HG02885 (cell line): ENCODE results near the gene SHANK1.

Experiments
- ATAC-seq: cut with Tn5 transposase; IDR thresholded peaks from one replicate; pipeline ENCODE4 v1.9.1; 2021; ENCODE audit warnings: mild to moderate bottlenecking; ENCODE audit not compliant: unreplicated experiment, poor library complexity

SHANK1 gene

DNA sequence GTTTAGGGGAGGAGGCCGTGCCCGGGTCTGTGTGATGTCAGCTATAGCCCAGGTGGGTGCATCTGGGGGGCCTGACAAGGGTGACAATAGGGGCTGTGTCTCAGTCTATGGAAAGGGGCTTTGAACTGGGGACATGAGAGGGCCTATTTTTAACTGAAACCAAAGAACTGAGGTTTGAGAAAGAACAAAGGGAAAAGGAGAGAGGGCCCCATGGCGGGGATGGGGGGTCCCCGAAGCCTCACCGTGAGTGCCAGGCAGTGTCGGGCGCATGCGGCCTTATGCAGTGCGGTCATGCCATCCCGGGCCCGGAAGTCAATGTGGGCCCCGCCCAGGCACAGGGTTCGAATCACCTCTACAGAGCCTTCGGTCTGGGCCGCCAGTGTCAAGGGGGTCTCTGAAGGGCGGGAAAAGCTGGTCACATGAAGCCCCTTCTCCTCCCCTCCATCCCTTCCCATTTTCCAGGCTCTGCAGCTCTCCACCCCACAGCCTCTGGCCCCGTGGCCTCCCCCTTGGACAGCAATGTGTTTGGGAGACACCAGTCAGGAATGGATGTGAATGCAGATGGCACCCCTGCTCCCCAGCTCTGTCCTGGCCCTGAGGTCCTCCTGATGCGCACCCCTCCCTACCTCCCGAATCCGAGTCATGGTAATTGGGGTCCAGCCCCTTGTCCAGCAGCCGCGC is 5.9 kb downstream of the SHANK1 start:
- no peak for ATAC-seq

GRCh38 chr19:50712833-50713232 is 6.8 kb downstream of the SHANK1 start:
- no peak for ATAC-seq

DNA sequence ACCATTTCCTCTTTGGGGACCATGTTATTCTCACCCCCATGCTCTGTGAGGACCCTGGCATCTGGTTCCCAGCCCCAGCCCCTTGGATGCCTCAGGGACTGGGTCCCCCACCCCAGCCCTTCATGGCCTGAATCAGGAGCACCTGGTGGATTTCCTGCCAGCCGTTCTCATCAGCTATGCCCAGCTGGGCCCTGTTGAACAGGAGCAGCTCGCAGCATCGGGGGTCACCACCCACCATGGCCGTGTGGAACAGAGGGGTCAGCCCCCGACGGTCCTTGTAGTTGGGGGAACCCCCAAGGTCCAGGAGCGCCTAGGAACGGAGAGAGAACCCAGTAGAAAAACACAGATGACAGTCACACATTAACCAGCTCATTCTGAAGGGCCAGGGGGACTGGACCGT is 7.8 kb downstream of the SHANK1 start:
- ATAC-seq: no peak

DNA sequence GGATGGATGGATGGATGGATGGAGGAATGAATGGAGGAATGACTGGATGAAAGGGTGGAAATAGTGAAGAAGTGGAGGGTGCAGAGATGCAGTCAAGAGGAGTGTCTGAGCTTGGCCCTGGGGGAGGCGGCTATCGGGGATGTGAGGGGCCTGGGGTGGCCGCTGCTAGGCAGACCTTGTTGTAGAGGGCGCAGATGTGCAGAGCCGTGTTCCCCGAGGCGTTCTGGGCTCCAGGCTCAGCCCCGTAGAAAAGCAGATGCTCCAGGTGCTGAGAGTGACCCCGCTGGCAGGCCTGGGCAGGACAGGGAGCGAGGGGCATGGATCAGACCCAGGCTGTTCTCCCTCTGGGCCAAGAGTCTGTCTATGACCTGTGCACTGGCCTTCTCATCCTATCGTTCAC is 8.4 kb downstream of the SHANK1 start:
- no peak for ATAC-seq

DNA sequence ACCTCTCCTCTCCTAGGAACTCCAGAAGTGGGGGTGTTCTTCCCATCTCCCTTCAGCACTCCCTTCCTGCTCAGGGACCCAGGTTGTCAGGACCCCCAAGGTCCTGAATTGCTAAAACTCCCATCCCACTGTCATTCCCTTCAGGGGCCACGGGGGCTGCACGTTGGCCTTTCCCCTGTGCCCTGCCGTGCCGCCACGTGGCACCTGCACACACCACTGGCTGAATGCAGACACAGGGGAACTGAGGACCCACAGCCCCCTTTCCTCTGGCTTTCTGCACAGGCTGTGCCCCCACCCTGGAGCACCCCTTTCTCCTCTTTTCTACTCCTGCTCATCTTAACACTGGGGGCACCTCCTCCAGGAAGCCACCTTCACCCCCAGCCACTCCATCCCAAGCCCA is 9.0 kb downstream of the SHANK1 start:
- ATAC-seq: no peak

DNA sequence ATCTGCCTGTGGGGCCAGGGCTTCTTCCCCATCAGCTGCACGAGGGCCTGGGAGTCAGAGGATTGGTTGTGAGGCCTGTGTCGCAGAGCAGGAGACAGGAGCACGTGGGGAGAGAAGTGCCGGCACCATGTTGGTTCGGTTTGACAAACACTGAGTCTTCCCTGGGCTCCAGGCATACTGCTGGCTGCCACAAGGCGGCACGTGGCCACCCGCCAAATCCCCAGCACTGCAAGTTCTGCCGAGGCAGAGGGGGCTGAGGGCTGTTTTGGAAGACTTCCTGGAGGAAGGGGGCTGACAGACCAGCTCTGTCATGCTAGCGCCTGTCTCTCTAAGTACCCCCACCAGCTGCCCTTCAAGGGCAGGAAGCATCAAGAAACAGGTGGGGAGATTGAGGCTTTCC is 9.5 kb downstream of the SHANK1 start:
- no peak for ATAC-seq

GRCh38 chr19:50708179-50708879 is 11.3 kb downstream of the SHANK1 start:
- no peak for ATAC-seq

- no peak for ATAC-seq
Observed at GRCh38 chr19:50706387-50706786, 13.2 kb downstream of the SHANK1 start.

- ATAC-seq: no peak
Observed at GRCh38 chr19:50705422-50706019, 14.1 kb downstream of the SHANK1 start.

- no peak for ATAC-seq
Observed at GRCh38 chr19:50703915-50704796, 15.4 kb downstream of the SHANK1 start.

DNA sequence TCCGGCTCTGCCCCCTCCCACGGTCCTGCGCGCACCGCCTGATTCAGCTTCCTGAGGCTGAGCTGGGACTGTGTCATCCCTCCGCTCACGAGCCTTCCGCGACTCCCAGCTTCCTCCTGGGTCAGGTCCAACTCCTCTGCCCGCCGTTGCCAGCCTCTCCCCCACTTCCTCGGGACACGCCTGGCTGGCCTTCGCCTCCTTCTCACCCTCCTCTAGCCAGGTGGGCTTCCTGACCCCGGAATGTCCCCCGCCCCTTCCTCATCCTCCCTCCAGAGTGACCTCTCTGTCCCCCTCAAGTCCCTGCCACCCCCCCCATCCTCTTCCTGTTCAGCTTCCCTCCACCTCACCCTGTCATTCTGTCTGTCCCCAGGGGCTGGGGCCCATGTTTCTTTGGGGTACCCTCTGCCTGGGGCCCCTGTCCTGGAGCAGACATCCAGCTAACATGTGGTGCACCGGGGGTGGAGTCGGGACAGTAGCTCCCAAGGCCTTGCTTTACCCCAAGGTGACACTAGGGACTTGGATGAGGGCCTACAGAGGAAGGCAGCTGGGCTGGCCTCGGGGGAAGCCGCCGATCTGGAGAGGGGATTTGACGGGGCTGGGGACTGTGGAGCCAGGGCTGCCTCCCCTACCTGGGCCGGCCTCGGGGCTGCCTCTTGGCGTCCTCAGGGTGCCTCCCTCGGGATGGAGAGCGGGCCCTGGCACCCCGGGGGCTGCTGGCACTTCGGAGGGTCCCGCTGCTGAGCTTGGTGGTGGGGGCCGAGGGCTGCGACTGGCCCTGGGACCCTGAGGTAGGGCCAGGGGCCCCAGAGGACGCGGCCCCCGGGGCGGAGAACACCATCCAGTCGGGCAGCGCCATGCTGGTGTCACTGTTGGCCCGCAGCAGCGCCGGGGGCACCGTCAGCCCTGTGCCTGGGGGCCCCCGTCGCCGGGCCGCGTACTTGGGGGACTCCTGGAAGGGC is 16.5 kb downstream of the SHANK1 start:
- no peak for ATAC-seq

DNA sequence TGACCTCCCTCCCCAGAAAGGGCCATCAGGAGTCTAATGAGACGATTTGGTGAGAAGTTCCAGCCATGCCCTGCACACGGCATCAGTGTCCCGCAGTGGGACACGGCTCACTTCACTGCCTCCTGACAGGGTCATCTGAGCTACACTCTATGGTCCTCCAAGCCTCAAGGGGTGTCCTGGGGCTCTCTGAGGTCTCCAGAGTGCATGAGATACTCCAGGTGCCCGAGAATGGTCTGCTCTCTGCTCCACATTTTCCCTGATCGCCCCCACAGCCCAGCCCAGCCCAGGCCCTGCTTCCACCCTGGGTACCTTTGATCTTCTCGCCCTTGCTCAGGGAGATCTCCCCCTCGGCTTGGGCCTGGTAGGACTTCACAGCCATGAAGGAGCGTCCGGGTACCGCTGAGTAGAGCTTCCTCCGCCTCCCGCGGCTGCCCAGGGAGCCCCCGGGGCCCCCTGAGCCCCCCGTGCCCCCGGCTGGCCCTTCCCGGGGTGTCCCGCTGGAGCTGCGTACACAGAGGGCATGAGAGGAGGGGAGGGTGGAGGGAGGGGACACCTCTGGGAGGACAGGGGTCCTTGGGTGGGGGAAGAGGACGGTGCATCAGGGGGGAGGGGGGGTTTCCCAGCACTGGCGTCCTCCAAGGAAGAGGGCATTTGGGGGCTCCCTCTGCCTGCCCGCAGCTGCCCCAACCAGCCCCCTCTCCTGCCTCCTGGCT is 17.3 kb downstream of the SHANK1 start:
- no peak for ATAC-seq

- no peak for ATAC-seq
Observed at GRCh38 chr19:50701367-50701985, 18.1 kb downstream of the SHANK1 start.

DNA sequence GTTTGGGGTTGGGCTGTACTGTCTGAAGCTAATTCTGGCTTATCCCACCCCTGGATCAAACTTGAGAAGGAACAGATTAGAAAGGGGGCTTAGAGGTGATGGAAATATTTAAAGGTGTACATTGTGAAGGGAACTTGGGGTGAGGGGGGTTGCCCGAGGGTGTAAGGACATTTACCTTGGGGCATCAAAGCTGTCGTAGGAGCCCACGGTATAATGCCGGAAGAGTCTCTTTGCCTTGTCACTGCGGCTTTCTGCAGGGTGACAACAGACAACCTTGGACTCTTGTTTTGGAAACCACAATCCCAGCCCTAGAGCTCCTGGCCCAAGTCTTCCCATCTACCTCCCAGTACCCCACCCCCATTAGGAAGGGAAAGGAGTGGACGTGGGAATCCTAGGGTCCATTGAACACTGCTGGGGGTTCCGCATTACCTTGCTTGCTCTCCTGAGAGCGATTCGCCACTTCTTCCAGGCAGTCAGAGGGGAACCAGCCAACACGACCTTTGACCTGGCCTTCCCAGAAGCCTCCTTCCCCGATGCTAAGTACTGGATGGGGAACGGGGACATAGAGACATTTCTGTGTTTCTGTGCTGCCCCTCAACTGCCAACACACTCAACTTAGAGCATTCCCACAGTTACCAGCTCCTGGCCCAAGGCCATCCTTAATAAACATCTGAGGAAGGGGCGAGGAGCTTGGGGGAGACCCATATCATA is 22.0 kb downstream of the SHANK1 start:
- ATAC-seq: no peak

DNA sequence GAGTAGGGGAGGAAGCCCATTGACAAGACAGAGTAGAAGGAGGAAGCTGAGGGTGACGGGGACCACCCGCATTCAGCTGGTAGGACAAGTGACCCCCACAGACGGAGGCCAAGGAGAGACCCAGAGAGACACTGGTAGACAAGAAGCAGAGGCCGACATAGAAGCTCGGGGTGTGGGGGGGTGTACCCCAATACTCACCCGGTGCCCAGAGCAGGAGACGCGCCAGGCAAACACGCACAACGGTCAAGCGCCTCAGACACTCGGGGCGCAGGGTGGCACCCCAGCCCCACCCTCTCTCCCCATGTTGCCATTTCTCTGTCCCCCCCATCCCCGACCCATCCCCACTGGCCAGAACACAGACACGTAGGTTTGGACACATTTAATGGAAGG is 23.5 kb downstream of the SHANK1 start:
- no peak for ATAC-seq

- ATAC-seq: no peak
Observed at GRCh38 chr19:50695251-50696093, 24.1 kb downstream of the SHANK1 start.

DNA sequence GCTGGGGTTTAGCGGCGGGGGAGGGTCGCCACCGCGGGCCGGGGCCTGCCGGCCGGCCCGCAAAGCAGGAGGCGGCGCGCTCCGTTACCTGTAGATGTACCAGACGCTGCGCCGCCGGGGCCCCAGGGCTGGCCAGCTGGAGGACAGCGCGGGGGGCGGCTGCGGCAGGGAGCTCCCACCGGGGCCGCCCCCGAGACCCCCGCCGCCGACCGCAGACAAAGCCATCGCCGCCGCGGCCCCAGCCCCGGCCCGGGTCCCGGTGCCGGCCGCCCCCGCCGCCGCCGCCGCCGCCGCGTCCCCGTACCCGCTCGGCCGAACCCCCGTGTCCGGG is 24.8 kb downstream of the SHANK1 start:
- no peak for ATAC-seq
